ENCODE data around the gene PCDH18. TPM values are rescaled to one million over a fixed set of nuclear protein-coding genes. Genes with fewer than 3 reads are reported as not detected.
"Not testable (repeated sequence)": the region's sequence is repeated elsewhere in the genome, so short reads cannot be mapped to it uniquely, and the experiment has no call there.

The PCDH18 gene
- total RNA-seq, 1 donor from 2014 or later: 31.6 TPM

DNA sequence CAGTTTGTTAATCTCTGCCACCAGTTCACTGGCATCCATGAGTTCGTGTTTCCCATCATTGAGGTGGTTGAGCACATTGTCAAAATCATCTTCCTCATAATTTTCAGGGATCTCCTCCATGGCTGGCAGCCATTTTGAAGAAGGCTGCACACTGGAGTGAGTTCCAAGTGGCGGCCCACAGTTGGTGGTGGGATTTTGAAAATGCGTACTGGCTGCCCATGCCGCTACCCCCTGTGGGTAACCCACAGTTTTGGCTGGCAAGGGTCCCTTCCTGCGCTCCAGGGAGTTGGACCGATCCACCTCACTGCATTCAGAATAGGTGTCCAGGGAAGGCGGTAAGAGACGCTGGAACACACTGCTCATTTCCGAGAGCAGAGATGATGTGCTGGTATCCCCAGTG is 11.2 kb downstream of the PCDH18 start:
- no peaks in the 10 kb centered on the region for H3K27me3 ChIP-seq
- DNase-seq (ENCODE audit: low spot score in 2 of 2): no peak
- TF ChIP-seq, protein P1, sequence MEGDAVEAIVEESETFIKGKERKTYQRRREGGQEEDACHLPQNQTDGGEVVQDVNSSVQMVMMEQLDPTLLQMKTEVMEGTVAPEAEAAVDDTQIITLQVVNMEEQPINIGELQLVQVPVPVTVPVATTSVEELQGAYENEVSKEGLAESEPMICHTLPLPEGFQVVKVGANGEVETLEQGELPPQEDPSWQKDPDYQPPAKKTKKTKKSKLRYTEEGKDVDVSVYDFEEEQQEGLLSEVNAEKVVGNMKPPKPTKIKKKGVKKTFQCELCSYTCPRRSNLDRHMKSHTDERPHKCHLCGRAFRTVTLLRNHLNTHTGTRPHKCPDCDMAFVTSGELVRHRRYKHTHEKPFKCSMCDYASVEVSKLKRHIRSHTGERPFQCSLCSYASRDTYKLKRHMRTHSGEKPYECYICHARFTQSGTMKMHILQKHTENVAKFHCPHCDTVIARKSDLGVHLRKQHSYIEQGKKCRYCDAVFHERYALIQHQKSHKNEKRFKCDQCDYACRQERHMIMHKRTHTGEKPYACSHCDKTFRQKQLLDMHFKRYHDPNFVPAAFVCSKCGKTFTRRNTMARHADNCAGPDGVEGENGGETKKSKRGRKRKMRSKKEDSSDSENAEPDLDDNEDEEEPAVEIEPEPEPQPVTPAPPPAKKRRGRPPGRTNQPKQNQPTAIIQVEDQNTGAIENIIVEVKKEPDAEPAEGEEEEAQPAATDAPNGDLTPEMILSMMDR (IDR thresholded peaks at IDR 0.05): no peak
- no peak overlapping the region for H3K27ac ChIP-seq
- H3K36me3 ChIP-seq: peaks cover 4 to 5% of the 10 kb centered on the region in 2 donors
- no peak overlapping the region for H3K4me3 ChIP-seq
- peaks cover 5 to 19% of the 10 kb centered on the region in 2 donors for H3K4me1 ChIP-seq
- intact Hi-C loops (cut with DNase I): no loop called here
- H3K9me3 ChIP-seq: no peaks in the 10 kb centered on the region

DNA sequence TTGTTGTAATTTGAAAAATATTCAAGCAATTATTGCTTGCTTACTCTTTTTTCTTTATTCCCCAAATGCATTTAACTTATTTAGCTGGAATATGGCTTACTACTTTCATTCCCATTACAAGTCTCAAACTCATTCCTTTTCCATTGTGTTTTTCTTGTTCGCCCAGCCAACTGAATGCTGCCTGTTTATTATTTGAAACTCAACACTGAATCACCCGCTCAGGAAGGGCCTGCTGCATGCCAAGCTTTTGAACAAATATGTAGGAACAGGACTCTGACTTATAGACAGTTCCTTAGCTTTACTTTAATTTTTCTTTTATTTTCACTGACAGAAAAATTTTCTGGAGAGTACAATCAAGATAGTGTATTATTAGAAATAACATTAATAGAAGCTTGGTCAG is 12.9 kb downstream of the PCDH18 start:
- DNase-seq (ENCODE audit: low spot score in 2 of 2): no peak
- Histone ChIP-seq H3K4me1 (peaks cover 5 to 16% of the 10 kb centered on the region in 2 donors), H3K27me3 (no peaks in the 10 kb centered on the region), H3K27ac (peak overlapping the region; percentile 61 to 74), H3K9me3 (no peaks in the 10 kb centered on the region), H3K4me3 (peak overlapping the region in 1 of 2 donors; percentile 3), H3K36me3 (peaks cover 4 to 5% of the 10 kb centered on the region in 2 donors)
- intact Hi-C loops (cut with DNase I): no loop called here
- TF ChIP-seq, protein P1 (IDR thresholded peaks at IDR 0.05): no peak

DNA sequence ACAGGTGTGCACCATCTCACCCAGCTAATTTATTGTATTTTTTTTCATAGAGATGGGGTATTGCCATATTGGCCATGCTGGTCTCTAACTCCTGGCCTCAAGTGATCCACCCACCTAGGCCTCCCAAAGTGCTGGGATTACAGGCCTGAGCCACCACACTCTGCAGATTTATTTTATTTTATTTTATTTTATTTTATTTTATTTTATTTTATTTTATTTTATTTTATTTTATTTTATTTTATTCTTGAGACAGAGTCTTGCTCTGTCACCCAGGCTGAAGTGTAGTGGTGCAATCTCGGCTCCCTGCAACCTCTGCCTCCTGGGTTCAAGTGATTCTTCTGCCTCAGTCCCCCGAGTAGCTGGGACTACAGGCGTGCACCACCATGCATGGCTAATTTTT is 15.0 kb downstream of the PCDH18 start:
- intact Hi-C loops (cut with DNase I): not testable (repeated sequence)

DNA sequence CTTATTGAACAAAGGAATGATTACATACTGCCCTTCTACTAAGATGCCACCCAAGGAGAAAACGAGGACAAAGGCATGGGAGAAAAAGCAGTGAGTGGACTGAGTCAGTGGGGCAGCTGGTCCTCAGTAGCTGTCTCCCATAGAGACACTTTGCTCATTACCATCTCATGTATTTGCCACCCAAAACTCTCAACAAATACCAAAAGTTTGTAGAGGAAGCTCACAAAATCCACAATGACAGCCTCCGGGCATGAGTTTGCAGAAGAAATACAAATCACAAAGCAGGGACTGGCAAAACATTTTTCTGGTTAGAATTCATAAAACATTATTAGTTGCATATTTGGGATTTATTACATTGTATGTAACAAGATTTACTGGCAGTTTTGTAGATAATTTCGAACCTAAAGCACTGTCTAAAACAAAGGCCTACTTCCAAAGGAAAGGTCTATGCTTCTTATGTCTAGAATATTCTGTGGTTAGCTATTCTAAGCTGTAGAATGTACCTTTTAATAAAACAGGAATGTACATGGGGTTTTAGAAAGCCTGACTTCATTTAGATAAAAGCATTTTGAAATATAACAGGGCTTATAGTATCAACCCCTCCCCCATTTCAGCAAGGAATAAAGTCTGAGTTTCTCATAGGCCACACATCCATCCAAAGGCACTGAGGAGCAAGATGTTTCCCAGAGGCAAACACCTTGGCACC is 17.7 kb downstream of the PCDH18 start:
- TF ChIP-seq, protein P1 (IDR thresholded peaks at IDR 0.05): no peak

More for the DNA sequence above, 15.0 kb downstream of the PCDH18 start:
- DNase-seq (ENCODE audit: low spot score in 2 of 2); H3K36me3 ChIP-seq; H3K9me3 ChIP-seq; H3K27me3 ChIP-seq; H3K4me3 ChIP-seq: not testable (repeated sequence)
- peak overlapping the region; percentile 7 to 36 for H3K27ac ChIP-seq
- H3K4me1 ChIP-seq: peaks cover 5 to 16% of the 10 kb centered on the region in 2 donors

DNA sequence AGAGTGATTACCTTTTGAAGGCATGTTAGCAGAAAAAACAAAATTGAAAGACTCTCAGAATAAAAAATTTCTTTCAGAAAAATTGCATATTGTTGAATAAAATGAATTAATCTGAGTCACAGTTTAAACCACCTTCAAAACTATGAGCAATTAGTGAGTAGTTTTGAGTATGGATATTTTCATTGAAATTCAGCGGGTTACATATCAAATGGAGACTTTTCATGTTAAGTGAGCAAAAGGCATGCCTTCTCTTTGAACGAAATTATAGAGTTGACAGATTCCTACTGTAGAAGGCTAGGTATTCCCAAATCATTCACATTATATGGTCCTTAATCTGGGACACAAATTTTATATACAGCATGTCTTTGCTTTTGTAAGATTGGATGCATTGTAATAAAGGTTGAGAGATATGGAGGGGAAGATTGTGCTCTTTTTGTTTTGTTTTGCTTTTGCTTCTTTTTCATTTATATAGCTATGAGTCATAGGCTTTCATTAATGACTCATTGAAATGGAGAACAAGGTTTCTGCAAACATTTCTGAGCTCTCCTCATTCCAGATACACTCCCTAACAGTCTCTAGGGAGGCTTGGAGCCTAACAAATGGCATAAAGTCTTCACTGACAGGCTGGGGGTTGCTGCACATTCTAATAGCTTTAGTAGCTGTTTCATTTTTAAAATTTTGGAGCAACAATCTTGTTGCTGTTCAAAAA is 21.6 kb downstream of the PCDH18 start:
- H3K9me3 ChIP-seq: no peaks in the 10 kb centered on the region
- peak overlapping the region; percentile 39 to 61 for H3K27ac ChIP-seq
- H3K27me3 ChIP-seq: no peaks in the 10 kb centered on the region
- no peaks in the 10 kb centered on the region for H3K36me3 ChIP-seq
- TF ChIP-seq, protein P1 (IDR thresholded peaks at IDR 0.05): no peak
- intact Hi-C loops (cut with DNase I): loop anchor here (2.0 kb wide), 1 partner anchor 20 kb away; no protein-coding TSS in a partner anchor
- DNase-seq (ENCODE audit: low spot score in 2 of 2): no peak
- peaks cover 0 to 14% of the 10 kb centered on the region in 2 donors for H3K4me1 ChIP-seq
- peak overlapping the region in 1 of 2 donors; percentile 14 for H3K4me3 ChIP-seq

More for the DNA sequence above, 17.7 kb downstream of the PCDH18 start:
- Histone ChIP-seq H3K4me3 (no peak overlapping the region), H3K4me1 (peaks cover 5 to 14% of the 10 kb centered on the region in 2 donors), H3K27ac (peak overlapping the region; percentile 41 to 42), H3K36me3 (no peaks in the 10 kb centered on the region), H3K27me3 (no peaks in the 10 kb centered on the region), H3K9me3 (no peaks in the 10 kb centered on the region)
- intact Hi-C loops (cut with DNase I): no loop called here
- DNase-seq (ENCODE audit: low spot score in 2 of 2): no peak

DNA sequence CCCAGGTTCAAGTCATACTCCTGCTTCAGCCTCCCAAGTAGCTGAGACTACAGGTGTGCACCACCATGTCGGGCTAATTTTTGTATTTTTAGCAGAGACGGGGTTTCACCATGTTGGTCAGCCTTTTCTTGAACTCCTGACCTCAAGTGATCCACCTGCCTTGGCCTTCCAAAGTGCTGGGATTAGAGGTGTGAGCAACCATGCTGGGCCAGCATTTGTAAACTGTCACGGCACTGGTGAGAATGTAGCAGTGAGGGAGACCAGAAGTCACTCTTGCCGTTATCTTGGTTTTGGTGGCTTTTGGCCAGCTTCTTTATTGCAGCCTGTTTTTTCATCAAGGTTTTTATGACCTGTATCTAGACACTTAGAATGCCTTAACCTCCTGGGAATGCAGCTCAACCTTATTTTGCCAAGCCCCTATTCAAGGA is 22.4 kb downstream of the PCDH18 start:
- H3K36me3 ChIP-seq: no peaks in the 10 kb centered on the region
- H3K4me1 ChIP-seq: peaks cover 0 to 8% of the 10 kb centered on the region in 2 donors
- H3K9me3 ChIP-seq: no peaks in the 10 kb centered on the region
- intact Hi-C loops (cut with DNase I): loop anchor here (2.0 kb wide), 1 partner anchor 21 kb away; no protein-coding TSS in a partner anchor
- TF ChIP-seq, protein P1 (IDR thresholded peaks at IDR 0.05): no peak
- H3K4me3 ChIP-seq: no peak overlapping the region
- peak overlapping the region; percentile 36 to 61 for H3K27ac ChIP-seq
- no peaks in the 10 kb centered on the region for H3K27me3 ChIP-seq
- no peak for DNase-seq (ENCODE audit: low spot score in 2 of 2)

All from ascending aorta (tissue), 2 donors.